ENCODE measurements around the gene BARHL1.

Gene BARHL1

GRCh38 chr9:132610661-132611060 lies 28.3 kb downstream of the BARHL1 start:
- Mint-ChIP-seq H3K27ac (no peak overlapping the region), H3K27me3 (ENCODE audit: low read depth) (no peaks in the 10 kb centered on the region), H3K4me3 (no peak overlapping the region), H3K36me3 (ENCODE audit: low read depth) (peaks cover 60% of the 10 kb centered on the region), H3K4me1 (no peaks in the 10 kb centered on the region), H3K9me3 (no peaks in the 10 kb centered on the region)
- TF ChIP-seq CTCF (IDR thresholded peaks at IDR 0.05; ENCODE audit: unreplicated experiment in 3 of 3) = no peak

- no peaks in the 10 kb centered on the region for H3K4me1 Mint-ChIP-seq
- no peak overlapping the region for H3K4me3 Mint-ChIP-seq
- no peak overlapping the region for H3K27ac Mint-ChIP-seq
- H3K27me3 Mint-ChIP-seq (ENCODE audit: low read depth) = peaks cover 4% of the 10 kb centered on the region
- H3K36me3 Mint-ChIP-seq (ENCODE audit: low read depth) = peaks cover 74% of the 10 kb centered on the region
- H3K9me3 Mint-ChIP-seq = no peaks in the 10 kb centered on the region
- no peak for TF ChIP-seq CTCF (IDR thresholded peaks at IDR 0.05; ENCODE audit: unreplicated experiment in 3 of 3)
Measured at GRCh38 chr9:132614324-132614723, 31.9 kb downstream of the BARHL1 start.

GRCh38 chr9:132615774-132616173 lies 33.4 kb downstream of the BARHL1 start:
- H3K27ac Mint-ChIP-seq = no peak overlapping the region
- peaks cover 68% of the 10 kb centered on the region for H3K36me3 Mint-ChIP-seq (ENCODE audit: low read depth)
- no peak overlapping the region for H3K4me3 Mint-ChIP-seq
- H3K9me3 Mint-ChIP-seq = no peaks in the 10 kb centered on the region
- TF ChIP-seq CTCF (IDR thresholded peaks at IDR 0.05; ENCODE audit: unreplicated experiment in 3 of 3) = no peak
- H3K27me3 Mint-ChIP-seq (ENCODE audit: low read depth) = peaks cover 4% of the 10 kb centered on the region
- no peaks in the 10 kb centered on the region for H3K4me1 Mint-ChIP-seq

GRCh38 chr9:132616725-132617124 lies 34.3 kb downstream of the BARHL1 start:
- Mint-ChIP-seq H3K4me1 (peaks cover under 1% of the 10 kb centered on the region), H3K4me3 (no peak overlapping the region), H3K27me3 (ENCODE audit: low read depth) (peaks cover 4% of the 10 kb centered on the region), H3K9me3 (no peaks in the 10 kb centered on the region), H3K27ac (no peak overlapping the region), H3K36me3 (ENCODE audit: low read depth) (peaks cover 62% of the 10 kb centered on the region)
- no peak for TF ChIP-seq CTCF (IDR thresholded peaks at IDR 0.05; ENCODE audit: unreplicated experiment in 3 of 3)

GRCh38 chr9:132622159-132622558 lies 39.8 kb downstream of the BARHL1 start:
- H3K9me3 Mint-ChIP-seq = no peaks in the 10 kb centered on the region
- H3K4me3 Mint-ChIP-seq = no peak overlapping the region
- H3K4me1 Mint-ChIP-seq = peaks cover 10% of the 10 kb centered on the region
- H3K36me3 Mint-ChIP-seq (ENCODE audit: low read depth) = peaks cover 59% of the 10 kb centered on the region
- peaks cover 12% of the 10 kb centered on the region for H3K27me3 Mint-ChIP-seq (ENCODE audit: low read depth)
- no peak for TF ChIP-seq CTCF (IDR thresholded peaks at IDR 0.05; ENCODE audit: unreplicated experiment in 3 of 3)
- H3K27ac Mint-ChIP-seq = peak overlapping the region in 2 of 3 experiments; percentile 47 to 55

GRCh38 chr9:132626285-132626684 lies 43.9 kb downstream of the BARHL1 start:
- H3K36me3 Mint-ChIP-seq (ENCODE audit: low read depth) = peaks cover 73% of the 10 kb centered on the region
- no peak overlapping the region for H3K4me3 Mint-ChIP-seq
- H3K27me3 Mint-ChIP-seq (ENCODE audit: low read depth) = peaks cover 8% of the 10 kb centered on the region
- H3K9me3 Mint-ChIP-seq = no peaks in the 10 kb centered on the region
- peaks cover 10% of the 10 kb centered on the region for H3K4me1 Mint-ChIP-seq
- TF ChIP-seq CTCF (IDR thresholded peaks at IDR 0.05; ENCODE audit: unreplicated experiment in 3 of 3) = no peak
- no peak overlapping the region for H3K27ac Mint-ChIP-seq
